ENCODE results near the gene ADGRG1.

Gene ADGRG1

DNA sequence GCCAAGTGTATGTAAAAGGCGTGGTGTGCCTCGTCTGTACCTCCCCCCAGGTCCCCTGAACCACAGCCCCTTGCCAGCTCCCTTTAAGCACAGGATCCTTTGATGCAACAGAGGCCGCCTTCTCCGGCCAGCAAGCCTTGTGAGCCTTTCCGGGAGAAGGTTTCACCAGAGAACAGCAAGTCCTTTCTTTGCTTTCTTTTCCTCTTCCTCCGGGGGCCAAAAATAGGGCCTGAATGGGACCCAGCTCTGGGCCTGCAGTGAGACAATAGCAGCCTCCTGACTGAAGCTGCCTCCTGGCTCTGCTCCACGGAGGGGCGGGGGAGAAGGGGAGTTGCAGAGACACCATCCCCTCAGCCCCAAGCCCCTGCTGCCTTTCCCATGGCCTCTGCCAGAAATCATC is 9.0 kb downstream of the ADGRG1 start:
- DNase-seq, result no peak

- no peak for DNase-seq
These were observed 9.5 kb downstream of the ADGRG1 start for GRCh38 chr16:57637965-57638364.

DNA sequence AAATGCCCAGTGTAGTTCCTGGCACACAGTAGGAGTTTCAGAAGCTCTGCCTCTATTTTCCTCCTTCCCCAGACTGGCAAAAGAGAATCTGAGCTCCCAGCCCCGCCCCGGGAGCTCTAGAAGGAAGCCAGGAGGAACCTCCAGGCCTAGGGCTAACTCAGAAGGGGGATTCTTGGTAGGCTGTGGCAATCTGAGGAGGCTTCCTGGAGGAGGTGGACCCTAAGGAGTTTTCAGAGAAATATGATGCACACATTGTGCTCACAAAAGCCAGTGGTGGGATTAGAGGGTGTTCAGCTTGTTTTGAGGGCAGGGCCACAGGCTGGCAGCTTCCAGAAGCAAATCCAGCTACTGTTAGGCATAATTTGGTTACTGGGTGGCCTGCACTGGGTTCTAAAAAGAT is 10.0 kb downstream of the ADGRG1 start:
- no peak for DNase-seq

DNA sequence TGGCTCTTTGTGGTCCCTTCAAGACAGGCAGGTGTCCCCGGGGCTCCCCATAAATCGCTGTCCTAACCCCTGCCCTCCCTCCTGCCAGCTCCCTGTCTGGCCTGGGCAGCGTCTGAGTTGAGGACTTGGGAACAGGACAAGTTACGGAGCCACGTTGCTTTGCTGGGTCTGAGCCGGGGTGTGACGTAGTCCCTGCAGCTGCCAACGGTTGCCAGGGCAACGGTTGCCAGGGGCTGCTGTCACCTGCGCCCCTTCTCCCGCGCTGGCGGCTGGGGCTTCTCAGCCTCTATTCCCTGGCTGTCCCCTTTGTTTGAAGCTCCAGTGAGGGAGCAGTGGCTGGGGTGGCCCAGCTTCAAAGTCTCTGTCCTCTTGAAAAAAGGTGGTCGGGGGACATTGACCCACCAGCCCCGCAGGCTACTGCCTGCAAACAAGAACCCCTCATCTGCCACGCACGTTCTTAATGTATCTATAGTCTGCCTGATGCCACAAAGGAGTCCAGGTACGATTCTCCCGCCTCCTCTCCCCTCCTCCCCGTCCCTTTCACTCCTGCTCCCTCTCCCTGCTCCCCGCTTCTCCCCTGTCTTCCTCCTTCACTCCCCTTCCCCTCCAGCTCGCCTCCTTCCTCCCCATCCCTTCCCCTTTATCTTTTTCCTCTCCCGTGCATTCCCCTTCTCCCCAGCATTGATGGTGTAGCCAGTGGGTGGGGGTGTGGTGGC is 10.9 kb downstream of the ADGRG1 start:
- no peak for DNase-seq

GRCh38 chr16:57640185-57640584 is 11.8 kb downstream of the ADGRG1 start:
- no peak for DNase-seq

- no peak for DNase-seq
These were observed 12.2 kb downstream of the ADGRG1 start for GRCh38 chr16:57640612-57641011.

DNA sequence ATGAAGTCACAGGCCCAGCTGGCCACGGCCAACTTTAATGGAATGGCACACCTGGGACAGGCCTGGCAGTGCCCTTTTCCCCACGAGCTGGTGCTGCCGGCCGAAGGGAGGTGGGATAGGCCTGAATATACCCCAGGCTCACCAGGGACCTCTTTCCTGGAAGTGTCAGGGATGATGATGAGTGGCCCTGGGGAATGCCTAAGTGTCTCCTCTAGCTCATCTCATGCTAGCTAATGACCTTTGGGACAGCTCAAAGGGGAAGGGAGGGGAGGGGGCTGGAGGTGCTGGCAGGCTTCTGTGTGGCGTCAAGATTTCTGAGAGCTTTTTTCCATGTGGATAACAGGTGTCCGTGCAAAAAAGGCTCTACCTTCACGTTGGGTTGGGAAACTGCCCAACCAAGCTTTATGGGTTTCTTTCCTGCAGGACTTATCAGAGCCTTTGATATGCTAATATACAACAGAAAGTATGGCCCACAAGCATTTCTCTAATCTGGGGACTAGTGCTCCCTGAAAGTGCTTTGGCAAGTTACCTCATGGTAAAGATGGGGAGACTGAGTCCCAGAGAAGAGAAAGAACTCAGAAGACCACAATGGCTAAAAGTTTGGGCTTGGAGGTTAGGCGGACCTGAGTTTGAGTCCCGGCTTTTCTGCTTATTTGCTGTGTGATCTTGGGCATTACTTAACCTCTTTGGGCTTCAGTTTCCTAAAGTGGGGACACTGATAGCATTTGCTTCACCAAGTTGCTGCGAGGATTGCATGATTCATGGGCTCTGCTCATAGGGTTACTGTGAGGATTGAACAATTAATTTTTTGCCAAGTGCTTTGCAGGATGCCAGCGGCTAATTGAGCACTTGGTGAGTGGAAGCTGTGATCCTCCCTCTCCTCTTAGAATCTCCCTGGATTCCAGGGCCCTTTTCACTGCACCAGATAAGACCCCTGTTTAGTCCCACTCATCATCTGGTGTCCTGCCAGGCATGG is 14.0 kb downstream of the ADGRG1 start:
- DNase-seq, result no peak

DNA sequence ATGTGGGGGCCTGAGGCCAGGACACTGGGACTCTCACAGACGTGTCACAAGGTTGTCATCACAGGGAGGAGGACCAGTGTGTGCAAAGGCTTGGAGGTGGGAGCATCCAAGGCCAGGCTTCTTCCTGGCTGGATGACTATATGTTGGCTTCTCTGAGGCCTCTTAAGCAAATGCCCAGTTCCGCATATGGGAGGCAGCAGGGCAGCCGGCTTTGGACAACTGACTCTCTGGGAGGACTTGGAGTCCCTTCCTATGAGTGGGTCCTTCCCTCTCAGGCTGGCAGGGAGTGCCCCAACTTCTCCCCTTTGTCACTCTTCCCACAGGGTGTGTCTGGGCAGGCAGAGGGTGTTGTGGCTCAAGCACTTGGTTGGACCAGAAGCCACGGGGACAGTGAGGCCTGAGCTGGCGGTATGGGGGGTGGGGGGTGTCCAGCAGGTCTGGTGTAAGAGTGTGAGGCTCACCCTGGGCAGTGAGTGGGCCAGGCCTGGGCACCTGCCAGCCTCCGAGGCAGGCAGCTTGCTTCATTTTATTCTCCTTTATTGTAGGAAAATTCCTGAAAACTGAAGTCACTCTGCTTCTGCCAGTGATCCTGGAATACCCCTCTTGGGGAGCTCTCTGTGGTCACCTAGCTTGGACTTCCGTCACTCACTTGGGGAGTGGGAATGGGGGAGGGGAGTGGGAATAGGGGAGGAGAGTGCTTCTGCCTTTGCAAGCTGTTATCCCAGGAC is 14.9 kb downstream of the ADGRG1 start:
- no peak for DNase-seq

DNA sequence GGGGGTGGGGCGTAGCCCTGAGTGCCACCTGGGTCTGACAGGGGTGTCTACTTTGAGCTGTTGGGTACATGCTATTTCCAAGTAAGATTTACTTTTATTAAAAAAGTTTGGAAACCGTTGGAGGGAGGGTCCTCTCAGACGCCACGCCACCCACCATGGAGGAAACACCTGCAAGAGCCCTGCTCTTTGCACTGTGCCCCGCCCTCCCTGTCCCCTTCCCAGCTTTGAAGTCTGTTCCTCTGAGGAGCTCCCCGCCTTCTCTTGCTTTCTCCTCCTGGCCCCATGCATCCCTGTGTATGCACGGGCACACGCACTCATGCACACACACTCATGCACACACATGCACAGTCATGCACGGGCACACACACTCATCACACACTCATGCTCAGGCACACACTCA is 15.5 kb downstream of the ADGRG1 start:
- DNase-seq, result no peak

- no peak for DNase-seq
These were observed 16.1 kb downstream of the ADGRG1 start for GRCh38 chr16:57644383-57645014.

DNA sequence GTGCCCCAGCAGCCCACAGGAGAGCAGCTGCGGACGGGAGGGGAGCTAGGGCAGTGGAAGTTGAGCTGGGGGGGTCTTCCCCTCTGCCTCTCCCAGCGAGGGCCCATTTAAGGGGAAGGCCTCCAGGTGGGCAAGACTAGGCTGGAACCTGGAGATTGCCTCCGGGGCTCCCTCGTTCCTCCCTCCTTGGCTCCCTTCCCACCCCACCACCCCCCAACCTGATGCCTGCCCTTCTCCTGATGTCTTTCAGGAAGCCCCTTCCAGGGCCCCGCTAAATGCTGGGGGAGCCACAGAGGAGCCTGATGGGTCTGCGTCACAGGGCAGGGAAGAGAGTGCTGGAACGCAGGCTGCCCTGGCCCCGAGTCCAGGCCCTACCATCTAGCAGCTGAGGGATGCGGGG is 16.7 kb downstream of the ADGRG1 start:
- DNase-seq, result no peak

GRCh38 chr16:57645691-57646387 is 17.4 kb downstream of the ADGRG1 start:
- no peak for DNase-seq

DNA sequence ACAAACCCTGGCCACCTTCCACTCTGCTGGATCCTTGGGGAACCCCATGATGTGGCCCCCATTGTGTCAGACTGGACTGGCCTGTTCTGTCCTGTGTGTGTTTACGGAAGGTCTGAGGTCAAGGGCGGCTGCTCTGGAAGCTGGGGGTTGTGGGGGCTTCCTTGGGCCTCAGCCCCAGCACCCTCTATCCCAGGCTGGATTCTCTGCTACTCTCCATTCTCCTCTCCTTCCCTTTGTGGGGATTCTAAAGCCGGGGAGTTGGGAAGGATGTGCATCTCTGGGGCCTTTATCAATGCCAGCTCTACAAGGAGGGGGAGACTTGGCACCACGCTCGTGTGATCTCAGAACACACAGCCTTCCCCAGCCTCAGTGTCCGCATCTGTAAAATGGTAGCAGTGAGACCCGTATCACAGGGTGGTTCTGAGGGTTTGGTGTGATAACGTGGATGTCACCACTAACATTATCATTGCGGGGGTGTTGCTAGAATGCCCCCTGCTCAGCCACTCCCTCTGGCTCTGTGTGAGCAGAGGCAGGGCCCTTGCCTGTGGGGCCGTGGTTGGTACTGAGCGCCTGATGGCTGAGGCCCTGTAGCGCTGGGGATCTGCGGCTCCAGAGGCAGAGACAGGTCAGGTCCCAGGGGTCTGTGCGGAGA is 18.1 kb downstream of the ADGRG1 start:
- DNase-seq, result no peak

DNA sequence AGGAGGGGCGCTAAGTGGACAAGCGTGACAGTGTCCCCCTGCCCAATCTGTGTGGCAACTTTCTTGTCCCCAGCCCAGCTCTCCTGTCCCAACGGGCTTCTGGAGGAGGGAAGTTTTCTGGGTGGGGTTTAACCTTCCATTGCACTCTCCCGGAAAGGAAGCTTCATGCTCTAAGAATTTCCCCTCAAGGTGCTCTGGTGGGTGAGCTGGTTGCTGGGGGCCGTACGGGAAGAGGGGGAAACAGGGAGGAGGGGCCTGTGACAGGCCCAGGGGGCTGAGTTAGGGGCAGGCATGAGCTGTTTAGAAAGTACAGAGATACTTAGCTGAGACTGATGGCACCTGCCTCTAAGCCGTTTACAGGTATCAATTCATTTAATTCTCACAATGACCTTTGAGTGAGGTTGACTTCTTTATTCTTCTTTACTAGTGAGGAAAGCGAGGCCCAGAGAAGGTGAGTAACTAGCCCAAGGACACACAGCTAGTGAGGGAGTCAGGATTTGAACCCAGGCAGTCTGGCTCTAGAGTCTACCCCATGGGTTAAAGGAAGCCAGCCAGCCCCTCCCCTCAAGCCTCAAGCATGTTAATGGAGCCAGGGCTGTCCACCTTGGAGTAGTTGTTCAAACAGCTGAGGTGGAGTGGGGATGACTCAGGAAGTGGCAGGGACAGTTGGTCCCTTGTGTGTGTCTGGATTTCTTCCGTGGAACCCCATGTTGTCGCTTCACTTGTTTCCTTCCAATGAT is 18.9 kb downstream of the ADGRG1 start:
- no peak for DNase-seq

DNA sequence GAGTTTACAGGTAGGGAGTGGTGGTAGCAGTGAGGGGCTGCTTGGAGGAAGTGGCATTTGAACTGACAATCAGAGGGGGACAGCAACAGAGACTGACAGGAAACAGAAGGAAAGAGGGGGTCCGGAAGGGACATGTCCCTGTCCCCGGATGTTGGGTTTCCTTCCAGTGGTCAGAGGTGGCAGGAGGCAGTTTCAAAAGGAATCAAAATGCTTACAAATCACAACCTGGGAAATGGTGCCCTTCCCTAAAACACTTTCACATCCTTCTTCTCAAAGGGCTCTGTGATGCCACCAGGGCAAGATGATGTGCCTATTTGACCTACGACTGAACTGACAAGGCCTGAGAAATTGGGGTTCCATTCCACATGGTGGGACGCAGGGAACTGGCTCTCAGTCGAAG is 19.7 kb downstream of the ADGRG1 start:
- peak; percentile 28 for DNase-seq

GRCh38 chr16:57648581-57649442 is 20.4 kb downstream of the ADGRG1 start:
- peak; percentile 90 for DNase-seq

GRCh38 chr16:57649443-57649751 is 21.0 kb downstream of the ADGRG1 start:
- no peak for DNase-seq

- DNase-seq, result no peak
These were observed 21.4 kb downstream of the ADGRG1 start for GRCh38 chr16:57649846-57650245.

- DNase-seq, result peak; percentile 48
These were observed 23.2 kb downstream of the ADGRG1 start for GRCh38 chr16:57651344-57652333.

Measured in activated CD4-positive, alpha-beta T cell treated with anti-CD3 and anti-CD28 coated beads, Interleukin-10, Interleukin-2, amounts not matched to agents 100 ng/mL and 50 ng/mL, durations not matched to agents 16 hours and 8 hours (primary cell).